Type B pancreatic cell (in vitro differentiated cells): ENCODE results near the gene SHB. TPM values are rescaled to one million over a fixed set of nuclear protein-coding genes. Genes with fewer than 3 reads are reported as not detected.
A peak's percentile ranks its signal among the peaks of the same experiment; 100 is the strongest.

Experiments used
- DNase-seq: peaks from one replicate; pipeline ENCODE4 v3.0.0; 2021; ENCODE audit warnings: mixed read lengths; ENCODE audit not compliant: unreplicated experiment; ENCODE audit errors: extremely low spot score
- H3K27ac Mint-ChIP-seq: 2 replicates; pipeline ENCODE4 v1.8.0; 2021; ENCODE audit warnings: mild to moderate bottlenecking, mixed read lengths
- H3K27me3 Mint-ChIP-seq: 2 replicates; pipeline ENCODE4 v1.8.0; 2021; ENCODE audit warnings: mixed read lengths
- H3K36me3 Mint-ChIP-seq: 2 replicates; pipeline ENCODE4 v1.8.0; 2021; ENCODE audit warnings: mixed read lengths
- H3K4me1 Mint-ChIP-seq: one replicate; pipeline ENCODE4 v1.8.0; 2021; ENCODE audit warnings: mixed read lengths; ENCODE audit not compliant: unreplicated experiment
- H3K4me3 Mint-ChIP-seq: 2 replicates; pipeline ENCODE4 v1.8.0; 2021; ENCODE audit warnings: mild to moderate bottlenecking, mixed read lengths
- H3K9me3 Mint-ChIP-seq: 2 replicates; pipeline ENCODE4 v1.8.0; 2021; ENCODE audit warnings: mixed read lengths
- CTCF ChIP-seq: fragments of 200-600 bp; sonication (generic); conservative IDR thresholded peaks from 2 replicates; pipeline ENCODE4 v1.5.0; 2021; ENCODE audit warnings: antibody characterized with exemption, mild to moderate bottlenecking
- total RNA-seq: library from RNA; stranded (reverse); gene quantifications from 2 replicates; pipeline ENCODE4 v1.2.1, GENCODE V29; 2021; ENCODE audit warnings: low replicate concordance

The SHB gene
- total RNA-seq, 1 donor from 2014 or later: 14.4 TPM

GRCh38 chr9:38060681-38061080 is 8.3 kb downstream of the SHB start:
- H3K27me3 Mint-ChIP-seq: no peaks in the 10 kb centered on the region
- no peak overlapping the region for H3K4me3 Mint-ChIP-seq
- no peaks in the 10 kb centered on the region for H3K9me3 Mint-ChIP-seq
- TF ChIP-seq CTCF: no peak
- H3K36me3 Mint-ChIP-seq: peaks cover 5% of the 10 kb centered on the region
- H3K4me1 Mint-ChIP-seq: peaks cover 62% of the 10 kb centered on the region
- no peak overlapping the region for H3K27ac Mint-ChIP-seq
- no peak for DNase-seq

GRCh38 chr9:38059233-38059936 is 9.6 kb downstream of the SHB start:
- no peaks in the 10 kb centered on the region for H3K27me3 Mint-ChIP-seq
- no peak for DNase-seq
- no peak for TF ChIP-seq CTCF
- no peaks in the 10 kb centered on the region for H3K9me3 Mint-ChIP-seq
- peak overlapping the region; percentile 1 for H3K4me3 Mint-ChIP-seq
- H3K4me1 Mint-ChIP-seq: peaks cover 63% of the 10 kb centered on the region
- H3K27ac Mint-ChIP-seq: no peak overlapping the region
- H3K36me3 Mint-ChIP-seq: peaks cover 5% of the 10 kb centered on the region

- H3K9me3 Mint-ChIP-seq: no peaks in the 10 kb centered on the region
- no peak overlapping the region for H3K4me3 Mint-ChIP-seq
- TF ChIP-seq CTCF: no peak
- H3K27me3 Mint-ChIP-seq: no peaks in the 10 kb centered on the region
- peaks cover 5% of the 10 kb centered on the region for H3K36me3 Mint-ChIP-seq
- H3K4me1 Mint-ChIP-seq: peaks cover 60% of the 10 kb centered on the region
- DNase-seq: no peak
- no peak overlapping the region for H3K27ac Mint-ChIP-seq
Measured at GRCh38 chr9:38058452-38059232, 10.4 kb downstream of the SHB start.

- no peak overlapping the region for H3K4me3 Mint-ChIP-seq
- H3K27me3 Mint-ChIP-seq: no peaks in the 10 kb centered on the region
- no peaks in the 10 kb centered on the region for H3K9me3 Mint-ChIP-seq
- DNase-seq: no peak
- peaks cover 53% of the 10 kb centered on the region for H3K4me1 Mint-ChIP-seq
- H3K36me3 Mint-ChIP-seq: peaks cover 5% of the 10 kb centered on the region
- no peak overlapping the region for H3K27ac Mint-ChIP-seq
- no peak for TF ChIP-seq CTCF
Measured at GRCh38 chr9:38057416-38058195, 11.4 kb downstream of the SHB start.

- no peak for DNase-seq
- Mint-ChIP-seq H3K4me3 (no peak overlapping the region), H3K36me3 (peaks cover 9% of the 10 kb centered on the region), H3K27me3 (no peaks in the 10 kb centered on the region), H3K27ac (no peak overlapping the region), H3K4me1 (peaks cover 52% of the 10 kb centered on the region), H3K9me3 (no peaks in the 10 kb centered on the region)
- no peak for TF ChIP-seq CTCF
Measured at GRCh38 chr9:38054653-38055052, 14.4 kb downstream of the SHB start.
